GM19463 (cell line): ENCODE data around the gene FIP1L1.
A peak's percentile ranks its signal among the peaks of the same experiment; 100 is the strongest.
"Not testable (repeated sequence)": the region's sequence is repeated elsewhere in the genome, so short reads cannot be mapped to it uniquely, and the experiment has no call there.

Experiments used
- ATAC-seq: cut with Tn5 transposase; IDR thresholded peaks from one replicate; pipeline ENCODE4 v1.9.1; 2021; ENCODE audit warnings: mild to moderate bottlenecking, moderate library complexity; ENCODE audit not compliant: unreplicated experiment

Gene FIP1L1

GRCh38 chr4:53376900-53377299 is 541 bp upstream of the FIP1L1 start:
- no peak for ATAC-seq

DNA sequence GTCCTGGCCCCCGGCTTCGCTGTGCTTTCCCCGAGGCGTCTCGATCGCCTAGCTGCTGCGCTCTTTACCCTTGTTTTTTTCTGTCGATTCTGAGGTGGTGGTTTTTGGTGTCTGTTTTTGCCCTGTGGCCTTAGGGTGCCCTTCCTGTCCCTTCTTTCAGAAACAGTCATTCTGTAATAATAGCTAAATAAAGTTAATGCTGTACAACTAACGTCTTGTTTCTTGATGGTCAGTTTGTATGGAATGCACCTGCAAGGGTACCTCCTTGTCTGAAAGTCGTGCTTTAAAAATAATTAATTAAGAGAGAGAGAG is 686 bp downstream of the FIP1L1 start:
- ATAC-seq, result peak; percentile 30

DNA sequence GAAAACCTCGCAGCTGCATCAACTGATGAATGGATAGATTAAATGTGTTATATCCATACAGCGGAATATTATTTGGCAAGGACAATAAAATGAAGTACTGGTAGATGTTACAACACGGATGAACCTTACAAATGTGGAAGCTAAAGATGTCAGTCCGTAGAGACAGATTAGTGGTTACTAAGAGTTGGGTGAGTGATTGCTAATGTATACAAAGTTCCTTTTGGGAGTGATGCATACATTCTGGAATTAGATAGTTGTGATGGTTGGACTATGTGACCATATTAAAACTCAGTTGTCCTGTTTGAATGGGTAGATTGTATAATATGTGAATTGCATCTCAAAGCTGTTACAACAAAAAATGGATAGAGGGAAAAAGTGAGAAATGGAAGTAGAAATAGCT is 2.8 kb downstream of the FIP1L1 start:
- ATAC-seq, result no peak

GRCh38 chr4:53409479-53409878 is 32.0 kb downstream of the FIP1L1 start:
- ATAC-seq, result not testable (repeated sequence)

- ATAC-seq, result no peak
Observed at GRCh38 chr4:53419208-53419607, 41.8 kb downstream of the FIP1L1 start.

DNA sequence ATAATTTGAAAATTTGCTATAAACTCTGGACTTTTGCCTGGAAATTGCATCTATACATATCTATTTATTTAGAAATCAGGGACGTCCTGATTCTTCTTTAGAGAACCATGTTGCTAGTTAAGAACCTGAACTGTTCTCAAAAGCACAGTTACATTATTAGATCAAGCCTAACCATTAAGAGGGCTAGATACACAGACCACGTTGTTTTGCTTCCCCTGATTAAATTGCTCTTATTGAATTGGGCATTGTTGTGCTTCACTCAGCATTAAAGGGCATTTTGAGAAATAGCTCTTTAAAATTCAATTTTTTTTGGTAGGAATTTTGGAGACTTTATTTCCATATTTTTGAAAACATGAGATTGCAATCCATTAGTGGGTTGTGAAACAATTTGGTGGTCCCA is 44.4 kb downstream of the FIP1L1 start:
- ATAC-seq, result no peak

GRCh38 chr4:53422367-53422766 is 44.9 kb downstream of the FIP1L1 start:
- no peak for ATAC-seq

- no peak for ATAC-seq
Observed at GRCh38 chr4:53424280-53424679, 46.8 kb downstream of the FIP1L1 start.

- ATAC-seq, result no peak
Observed at GRCh38 chr4:53427366-53427765, 49.9 kb downstream of the FIP1L1 start.

DNA sequence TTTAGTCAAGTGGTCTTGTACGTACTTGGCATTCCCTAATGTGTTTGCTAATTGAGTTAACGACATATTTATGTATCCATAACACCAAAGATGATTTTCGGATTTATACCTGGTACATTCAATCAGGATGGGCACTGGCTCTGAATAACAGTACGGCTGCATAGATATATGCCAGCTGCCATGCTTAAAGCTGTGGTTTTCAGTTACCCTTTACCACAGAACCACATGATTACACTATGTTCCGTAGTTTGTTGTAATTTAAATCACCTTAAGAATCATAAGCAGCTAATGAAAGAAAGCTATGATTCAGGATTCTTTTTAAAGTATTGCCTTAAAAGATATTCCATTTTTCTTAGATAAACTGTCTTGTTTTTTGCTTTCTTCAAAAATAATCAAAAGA is 53.6 kb downstream of the FIP1L1 start:
- no peak for ATAC-seq

DNA sequence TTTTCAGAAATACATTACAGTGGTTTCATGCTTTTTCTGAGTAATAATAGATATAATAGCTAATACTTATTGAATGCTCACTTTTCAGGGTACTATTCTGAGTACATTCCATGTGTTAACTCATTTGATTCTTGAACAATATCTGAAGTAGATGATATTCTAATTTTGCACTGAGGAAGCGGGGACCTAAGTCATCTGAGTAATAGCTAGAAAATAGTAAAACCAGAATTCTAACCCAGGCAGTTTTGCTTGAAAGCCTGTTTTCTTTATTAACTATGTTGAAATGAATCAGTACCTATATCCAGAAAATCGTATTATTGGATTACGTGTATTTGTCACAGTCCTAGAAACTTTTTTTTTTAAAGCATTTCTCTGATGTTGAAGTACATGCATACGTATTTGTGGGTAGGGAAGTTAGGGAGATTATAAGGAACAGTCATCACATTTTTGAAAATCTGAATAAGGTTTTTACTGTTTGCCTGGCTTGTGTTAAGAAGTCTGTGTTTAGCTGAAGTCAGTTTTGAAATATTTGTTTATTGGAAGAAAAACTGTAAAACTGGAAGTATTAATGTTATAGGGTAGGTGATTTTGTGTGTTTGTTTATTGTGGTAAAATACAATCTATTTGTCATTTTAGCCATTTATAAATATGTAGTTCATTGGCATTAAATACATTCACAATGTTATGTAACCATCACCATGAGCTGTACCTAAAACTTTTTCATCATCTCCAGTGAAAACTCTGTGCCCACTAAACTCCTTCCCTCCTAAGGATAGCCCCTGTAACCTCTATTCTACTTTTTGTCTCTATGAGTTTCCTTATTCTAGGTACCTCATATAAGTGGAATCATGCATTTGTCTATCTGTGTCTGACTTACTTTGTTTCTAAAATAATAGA is 55.3 kb downstream of the FIP1L1 start:
- peak; percentile 80 for ATAC-seq

GRCh38 chr4:53436251-53436650 is 58.8 kb downstream of the FIP1L1 start:
- no peak for ATAC-seq

- ATAC-seq, result no peak
Observed at GRCh38 chr4:53441564-53441963, 64.1 kb downstream of the FIP1L1 start.

DNA sequence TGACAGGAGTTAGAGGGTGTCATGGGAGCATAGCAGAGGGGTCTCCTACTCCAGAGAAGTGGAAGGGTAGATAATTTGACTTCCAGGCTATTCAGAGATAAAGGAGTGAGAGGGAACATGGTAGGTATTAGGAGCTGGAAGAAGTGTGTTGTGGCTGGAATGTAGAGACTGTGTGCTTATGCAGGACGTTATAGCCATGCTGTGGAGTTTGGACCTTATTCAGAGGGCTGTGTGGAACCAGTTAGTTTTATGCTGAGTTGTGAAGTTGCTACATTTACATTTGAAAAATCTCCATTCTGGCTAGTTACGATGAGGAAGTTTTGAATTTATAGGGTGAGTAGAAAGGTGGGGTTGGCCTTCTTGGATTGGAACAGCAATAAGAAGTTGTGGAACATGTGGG is 67.5 kb downstream of the FIP1L1 start:
- no peak for ATAC-seq

GRCh38 chr4:53450773-53451172 is 73.3 kb downstream of the FIP1L1 start:
- ATAC-seq, result no peak

- ATAC-seq, result no peak
Observed at GRCh38 chr4:53453385-53453784, 75.9 kb downstream of the FIP1L1 start.

DNA sequence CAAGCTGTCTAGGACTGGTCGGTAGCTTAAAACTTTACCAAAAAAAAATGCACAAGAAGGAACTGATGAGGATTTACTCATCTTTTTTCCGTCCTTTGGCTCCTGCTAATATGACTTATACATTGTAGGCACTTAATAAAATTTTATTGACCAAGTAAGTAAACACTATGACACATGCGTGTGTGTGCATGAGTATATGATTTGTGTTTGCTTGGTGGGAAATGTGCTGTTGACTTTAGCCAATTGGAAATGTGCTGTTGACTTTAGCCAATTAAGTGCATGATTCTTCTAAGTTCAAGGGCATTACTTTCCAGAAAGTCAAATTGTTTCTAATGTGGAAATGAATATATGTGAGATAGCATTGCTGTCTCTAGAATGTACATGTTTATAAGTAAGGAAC is 78.3 kb downstream of the FIP1L1 start:
- no peak for ATAC-seq

DNA sequence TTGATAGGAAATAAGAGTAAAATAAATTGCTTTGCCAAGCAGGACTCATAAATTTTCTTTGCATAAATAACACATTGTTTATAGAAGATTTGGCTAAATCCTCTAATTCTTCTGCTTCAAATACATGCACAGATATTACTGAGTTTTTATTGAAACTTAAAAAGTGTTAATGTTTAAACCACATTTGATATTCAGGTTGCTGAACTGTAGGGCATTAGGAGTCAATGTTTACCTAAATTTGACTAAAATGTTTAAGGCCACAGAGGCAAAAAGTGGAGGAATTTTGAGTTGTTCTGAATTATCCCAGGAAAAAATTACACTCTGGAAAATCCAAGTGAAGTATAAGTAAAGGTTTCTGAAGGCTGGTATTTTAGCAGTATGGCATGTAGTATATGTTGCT is 78.7 kb downstream of the FIP1L1 start:
- no peak for ATAC-seq

- no peak for ATAC-seq
Observed at GRCh38 chr4:53459548-53459947, 82.1 kb downstream of the FIP1L1 start.

- ATAC-seq, result no peak
Observed at GRCh38 chr4:53461244-53461643, 83.8 kb downstream of the FIP1L1 start.

DNA sequence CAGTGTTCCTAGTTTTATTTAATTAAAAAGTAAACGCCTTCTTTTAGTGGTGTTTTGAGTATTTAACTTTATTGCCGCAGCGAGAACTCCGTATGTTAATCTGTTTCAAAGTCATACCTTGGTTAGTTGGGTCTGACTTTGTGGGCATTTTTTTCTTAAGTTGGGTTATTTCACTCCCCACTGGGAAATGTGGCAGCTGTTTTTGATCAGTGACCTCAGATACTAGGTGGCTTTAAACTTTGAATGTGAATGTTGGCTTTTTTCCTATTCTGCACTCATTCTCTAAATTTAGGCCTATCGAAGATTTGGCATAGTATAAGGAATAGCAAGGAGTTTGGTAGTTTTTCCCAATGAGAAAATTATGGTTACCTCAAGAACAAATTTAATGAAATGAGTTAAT is 85.9 kb downstream of the FIP1L1 start:
- no peak for ATAC-seq

- ATAC-seq, result no peak
Observed at GRCh38 chr4:53465281-53465680, 87.8 kb downstream of the FIP1L1 start.

- no peak for ATAC-seq
Observed at GRCh38 chr4:53465891-53466290, 88.5 kb downstream of the FIP1L1 start.
